ENCODE results near the gene KRTAP10-11.

- no peak for TF ChIP-seq POU6F1 (CRISPR knock-in tag; IDR thresholded peaks at IDR 0.05; ENCODE audit: borderline replicate concordance, low read depth)
- no peak for TF ChIP-seq OSR1 (CRISPR knock-in tag; IDR thresholded peaks at IDR 0.05)
- TF ChIP-seq ZNF8 (CRISPR knock-in tag; IDR thresholded peaks at IDR 0.05), result no peak
- TF ChIP-seq PPARA (CRISPR knock-in tag; IDR thresholded peaks at IDR 0.05; ENCODE audit: borderline replicate concordance), result no peak
- no peak for TF ChIP-seq CSDC2 (CRISPR knock-in tag; IDR thresholded peaks at IDR 0.05)
- no peak for TF ChIP-seq RARB (CRISPR knock-in tag; IDR thresholded peaks at IDR 0.05)
- no peak for TF ChIP-seq PATZ1 (CRISPR knock-in tag; IDR thresholded peaks at IDR 0.05; ENCODE audit: borderline replicate concordance)
- TF ChIP-seq CREB5 (CRISPR knock-in tag; IDR thresholded peaks at IDR 0.05; ENCODE audit: low read depth), result no peak
- no peak for TF ChIP-seq ZFP30 (CRISPR knock-in tag; IDR thresholded peaks at IDR 0.05)
- no peak for TF ChIP-seq ISL1 (CRISPR knock-in tag; IDR thresholded peaks at IDR 0.05)
Measured at GRCh38 chr21:44691686-44692085, 45.5 kb downstream of the KRTAP10-11 start.

Measured in SK-N-SH treated with all-trans-retinoic acid at 6 μM for 48 hours (cell line).